CD14-positive monocyte (primary cell): ENCODE measurements around the gene POM121L12. TPM values are rescaled to one million over a fixed set of nuclear protein-coding genes. Genes with fewer than 3 reads are reported as not detected.

Source experiments
- DNase-seq, 3 donors: peaks; one replicate each; pipeline ENCODE4 v3.0.0-alpha.2; 2011 to 2022
- H2AFZ ChIP-seq: 2 replicates; pipeline ENCODE4 v1.6.0; 2012; ENCODE audit warnings: mild to moderate bottlenecking, low read depth, low read length, inconsistent platforms; ENCODE audit not compliant: insufficient read depth, poor library complexity, severe bottlenecking
- H3K27ac ChIP-seq, 2 donors: 1 replicate in 1 of 2; 2 replicates in 1 of 2; pipeline ENCODE4 v1.5.1; 2012 to 2013; ENCODE audit warnings: low read length in 2 of 2, control low read depth in 1 of 2, inconsistent platforms in 1 of 2, low read depth in 1 of 2, mild to moderate bottlenecking in 1 of 2
- H3K27me3 ChIP-seq, 2 donors: one replicate each; pipeline versions ENCODE4 v1.6.0 to v1.6.1; 2011 to 2013; ENCODE audit warnings: low read length in 2 of 2; ENCODE audit not compliant: control insufficient read depth in 2 of 2, insufficient read depth in 2 of 2
- H3K36me3 ChIP-seq, 2 donors: replicated peaks in 1 of 2; 1 replicate in 1 of 2; 2 replicates in 1 of 2; pipeline versions ENCODE4 v1.5.1 to v1.6.1; 2012 to 2013; ENCODE audit warnings: low read length in 2 of 2, control low read depth in 1 of 2, inconsistent platforms in 1 of 2, mild to moderate bottlenecking in 1 of 2; ENCODE audit not compliant: insufficient read depth in 2 of 2, control insufficient read depth in 1 of 2
- H3K4me1 ChIP-seq, 2 donors: 1 replicate in 1 of 2; 2 replicates in 1 of 2; pipeline versions ENCODE4 v1.5.1 to v1.6.1; 2012 to 2013; ENCODE audit warnings: low read length in 2 of 2, control low read depth in 1 of 2, inconsistent platforms in 1 of 2, mild to moderate bottlenecking in 1 of 2, moderate library complexity in 1 of 2; ENCODE audit not compliant: insufficient read depth in 2 of 2, control insufficient read depth in 1 of 2
- H3K4me2 ChIP-seq: replicated peaks from 2 replicates; pipeline ENCODE3; 2012; ENCODE audit warnings: low read length, moderate library complexity, mild to moderate bottlenecking; ENCODE audit not compliant: poor library complexity, severe bottlenecking; ENCODE audit errors: extremely low read depth
- H3K4me3 ChIP-seq, 3 experiments: fragments of 200-600 bp in 1 of 3; sonication (generic) in 1 of 3; replicated peaks in 1 of 3; 1 replicate in 2 of 3; 2 replicates in 1 of 3; pipeline ENCODE4 v1.5.1; 2011 to 2013; ENCODE audit warnings: low read length in 3 of 3, mild to moderate bottlenecking in 3 of 3, control low read depth in 2 of 3, low read depth in 2 of 3, inconsistent platforms in 1 of 3, moderate library complexity in 1 of 3
- H3K79me2 ChIP-seq: 2 replicates; pipeline ENCODE4 v1.6.0; 2012; ENCODE audit warnings: mild to moderate bottlenecking, control low read depth, inconsistent platforms, low read length, moderate library complexity; ENCODE audit not compliant: insufficient read depth
- H3K9ac ChIP-seq: 2 replicates; pipeline ENCODE4 v1.6.0; 2017; ENCODE audit warnings: low read length, mild to moderate bottlenecking; ENCODE audit not compliant: insufficient read depth, poor library complexity, severe bottlenecking
- H3K9me3 ChIP-seq, 2 donors: replicated peaks in 1 of 2; 1 replicate in 1 of 2; 2 replicates in 1 of 2; pipeline versions ENCODE4 v1.5.1 to v1.6.1; 2012 to 2013; ENCODE audit warnings: low read length in 2 of 2, control low read depth in 1 of 2; ENCODE audit not compliant: control insufficient read depth in 1 of 2, insufficient read depth in 1 of 2
- H4K20me1 ChIP-seq: 2 replicates; pipeline ENCODE4 v1.6.0; 2012; ENCODE audit warnings: mild to moderate bottlenecking, low read length, control low read depth, moderate library complexity; ENCODE audit not compliant: insufficient read depth
- H3K27ac Mint-ChIP-seq, 7 donors: one replicate each; pipeline ENCODE4 v1.8.0; 2020; ENCODE audit warnings: mild to moderate bottlenecking in 7 of 7, mixed read lengths in 7 of 7, moderate library complexity in 6 of 7, inconsistent platforms in 2 of 7
- H3K27me3 Mint-ChIP-seq, 3 donors: one replicate each; pipeline ENCODE4 v1.8.0; 2021 to 2022; ENCODE audit warnings: low read depth in 3 of 3, mild to moderate bottlenecking in 3 of 3, mixed read lengths in 3 of 3, moderate library complexity in 3 of 3, inconsistent platforms in 1 of 3
- H3K36me3 Mint-ChIP-seq, 2 donors: one replicate each; pipeline ENCODE4 v1.8.0; 2020; ENCODE audit warnings: mixed read lengths in 2 of 2, inconsistent platforms in 1 of 2, mild to moderate bottlenecking in 1 of 2
- H3K4me1 Mint-ChIP-seq: one replicate; pipeline ENCODE4 v1.8.0; 2020; ENCODE audit warnings: mild to moderate bottlenecking, mixed read lengths
- H3K4me3 Mint-ChIP-seq, 2 donors: one replicate each; pipeline ENCODE4 v1.8.0; 2020; ENCODE audit warnings: mild to moderate bottlenecking in 2 of 2, mixed read lengths in 2 of 2, moderate library complexity in 1 of 2
- H3K9me3 Mint-ChIP-seq, 7 donors: one replicate each; pipeline ENCODE4 v1.8.0; 2020 to 2022; ENCODE audit warnings: mixed read lengths in 7 of 7, mild to moderate bottlenecking in 6 of 7, moderate library complexity in 6 of 7, inconsistent platforms in 2 of 7
- WGBS: methylation state at CpG from one replicate; pipeline ENCODE4 v1.1.5; 2013; ENCODE audit warnings: missing lambda C conversion rate; ENCODE audit not compliant: insufficient coverage; 5-methylcytosine and 5-hydroxymethylcytosine counted together
- intact Hi-C, 2 donors: fragments of 100-400 bp; cut with micrococcal nuclease; formaldehyde crosslinking; loops; one replicate each; pipeline versions ENCODE4 v1.15.0 to v1.15.1; 2023
- polyA plus RNA-seq, 3 donors: library from polyadenylated mRNA; depleted of rRNA in 1 of 3; unstranded in 2 of 3; stranded (reverse) in 1 of 3; fragments of 300-500 nt in 2 of 3; fragments of >200 nt in 1 of 3; fragmentation: Illumina TruSeq in 2 of 3; gene quantifications; 1 replicate in 2 of 3; 2 replicates in 1 of 3; pipeline ENCODE4 v1.2.3, GENCODE V29; 2012 to 2021
- TF ChIP-seq, protein P1 (sequence below): fragments of 200-600 bp; IDR thresholded peaks from one replicate; pipeline ENCODE4 v1.8.0; 2022; ENCODE audit warnings: antibody characterized with exemption, mild to moderate bottlenecking

The POM121L12 gene
- polyA plus RNA-seq, 3 donors: not detected

DNA sequence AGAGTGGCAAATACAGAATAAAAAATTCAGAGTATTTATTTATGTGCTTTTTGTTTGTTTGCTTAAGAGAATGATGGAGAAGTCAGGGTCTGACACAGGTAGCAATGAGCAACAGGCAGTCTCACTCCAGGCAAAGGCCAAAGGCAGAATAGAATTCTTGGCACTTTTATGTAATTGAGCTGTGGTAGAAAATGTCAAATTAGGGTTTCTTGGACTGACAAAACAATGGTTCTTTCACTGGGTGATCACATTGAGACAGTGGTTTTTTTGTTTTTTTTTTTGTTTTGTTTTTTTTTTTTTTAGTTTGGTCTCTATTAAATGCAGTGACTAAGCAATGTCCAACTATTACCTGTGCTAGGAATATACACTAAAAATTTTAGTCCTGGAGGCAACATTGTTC lies 27.4 kb downstream of the POM121L12 start:
- no peak overlapping the region for H3K27ac Mint-ChIP-seq

DNA sequence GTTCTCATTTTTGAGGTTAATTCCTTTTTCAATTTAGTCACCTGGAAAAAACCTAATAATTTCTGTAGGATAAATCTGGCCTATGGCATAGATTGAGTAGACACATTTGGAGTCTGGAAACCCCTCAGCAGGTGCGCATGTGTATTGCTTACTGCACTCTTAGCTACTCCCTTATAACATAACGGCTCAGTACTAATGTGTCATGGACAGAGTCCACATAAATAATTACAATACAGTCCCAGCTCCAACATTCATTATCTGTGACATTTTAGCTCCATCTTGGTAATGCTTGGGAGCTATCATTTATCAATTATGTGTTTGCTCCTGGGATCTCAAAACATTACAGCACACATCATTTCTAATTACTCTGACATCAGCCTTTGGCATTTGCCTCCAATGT lies 33.2 kb downstream of the POM121L12 start:
- Histone ChIP-seq H3K4me3 (no peak overlapping the region), H3K9me3 (peaks cover 6 to 16% of the 10 kb centered on the region in 2 donors), H3K27me3 (no peaks in the 10 kb centered on the region), H4K20me1 (no peaks in the 10 kb centered on the region), H3K27ac (no peak overlapping the region), H3K79me2 (no peaks in the 10 kb centered on the region), H2AFZ (no peak overlapping the region), H3K36me3 (no peaks in the 10 kb centered on the region), H3K4me1 (no peaks in the 10 kb centered on the region), H3K4me2 (no peak overlapping the region), H3K9ac (no peak overlapping the region)
- no peak for DNase-seq
- TF ChIP-seq, protein P1, sequence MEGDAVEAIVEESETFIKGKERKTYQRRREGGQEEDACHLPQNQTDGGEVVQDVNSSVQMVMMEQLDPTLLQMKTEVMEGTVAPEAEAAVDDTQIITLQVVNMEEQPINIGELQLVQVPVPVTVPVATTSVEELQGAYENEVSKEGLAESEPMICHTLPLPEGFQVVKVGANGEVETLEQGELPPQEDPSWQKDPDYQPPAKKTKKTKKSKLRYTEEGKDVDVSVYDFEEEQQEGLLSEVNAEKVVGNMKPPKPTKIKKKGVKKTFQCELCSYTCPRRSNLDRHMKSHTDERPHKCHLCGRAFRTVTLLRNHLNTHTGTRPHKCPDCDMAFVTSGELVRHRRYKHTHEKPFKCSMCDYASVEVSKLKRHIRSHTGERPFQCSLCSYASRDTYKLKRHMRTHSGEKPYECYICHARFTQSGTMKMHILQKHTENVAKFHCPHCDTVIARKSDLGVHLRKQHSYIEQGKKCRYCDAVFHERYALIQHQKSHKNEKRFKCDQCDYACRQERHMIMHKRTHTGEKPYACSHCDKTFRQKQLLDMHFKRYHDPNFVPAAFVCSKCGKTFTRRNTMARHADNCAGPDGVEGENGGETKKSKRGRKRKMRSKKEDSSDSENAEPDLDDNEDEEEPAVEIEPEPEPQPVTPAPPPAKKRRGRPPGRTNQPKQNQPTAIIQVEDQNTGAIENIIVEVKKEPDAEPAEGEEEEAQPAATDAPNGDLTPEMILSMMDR: no peak
- WGBS: no CpG with 5 or more reads among the region's 2 CpGs
- no peak overlapping the region for H3K27ac Mint-ChIP-seq
- H3K4me1 Mint-ChIP-seq: no peaks in the 10 kb centered on the region
- H3K9me3 Mint-ChIP-seq: peaks cover 0 to 12% (median 1%) of the 10 kb centered on the region in 7 donors
- no peaks in the 10 kb centered on the region for H3K36me3 Mint-ChIP-seq
- no peaks in the 10 kb centered on the region for H3K27me3 Mint-ChIP-seq
- intact Hi-C loops: no loop called here
- H3K4me3 Mint-ChIP-seq: no peak overlapping the region

More for the DNA sequence above, 27.4 kb downstream of the POM121L12 start:
- Mint-ChIP-seq H3K9me3 (peaks cover 2 to 11% (median 6%) of the 10 kb centered on the region in 7 donors), H3K27me3 (peaks cover 0 to 1% (median 0%) of the 10 kb centered on the region in 3 donors), H3K4me1 (no peaks in the 10 kb centered on the region), H3K4me3 (no peak overlapping the region), H3K36me3 (no peaks in the 10 kb centered on the region)
- TF ChIP-seq, protein P1: no peak
- no peak for DNase-seq
- H3K36me3 ChIP-seq: no peaks in the 10 kb centered on the region
- no peak overlapping the region for H3K9ac ChIP-seq
- no peak overlapping the region for H3K4me2 ChIP-seq
- H3K27me3 ChIP-seq: no peaks in the 10 kb centered on the region
- intact Hi-C loops: no loop called here
- H3K4me3 ChIP-seq: no peak overlapping the region
- H2AFZ ChIP-seq: no peak overlapping the region
- H4K20me1 ChIP-seq: no peaks in the 10 kb centered on the region
- H3K79me2 ChIP-seq: no peaks in the 10 kb centered on the region
- H3K4me1 ChIP-seq: no peaks in the 10 kb centered on the region
- no peak overlapping the region for H3K27ac ChIP-seq
- peaks cover 5 to 14% of the 10 kb centered on the region in 2 donors for H3K9me3 ChIP-seq
